ENCODE data around the gene PLPPR3.

The PLPPR3 gene

GRCh38 chr19:835210-835810 lies 13.6 kb upstream of the PLPPR3 start:
- TF ChIP-seq, protein P1, sequence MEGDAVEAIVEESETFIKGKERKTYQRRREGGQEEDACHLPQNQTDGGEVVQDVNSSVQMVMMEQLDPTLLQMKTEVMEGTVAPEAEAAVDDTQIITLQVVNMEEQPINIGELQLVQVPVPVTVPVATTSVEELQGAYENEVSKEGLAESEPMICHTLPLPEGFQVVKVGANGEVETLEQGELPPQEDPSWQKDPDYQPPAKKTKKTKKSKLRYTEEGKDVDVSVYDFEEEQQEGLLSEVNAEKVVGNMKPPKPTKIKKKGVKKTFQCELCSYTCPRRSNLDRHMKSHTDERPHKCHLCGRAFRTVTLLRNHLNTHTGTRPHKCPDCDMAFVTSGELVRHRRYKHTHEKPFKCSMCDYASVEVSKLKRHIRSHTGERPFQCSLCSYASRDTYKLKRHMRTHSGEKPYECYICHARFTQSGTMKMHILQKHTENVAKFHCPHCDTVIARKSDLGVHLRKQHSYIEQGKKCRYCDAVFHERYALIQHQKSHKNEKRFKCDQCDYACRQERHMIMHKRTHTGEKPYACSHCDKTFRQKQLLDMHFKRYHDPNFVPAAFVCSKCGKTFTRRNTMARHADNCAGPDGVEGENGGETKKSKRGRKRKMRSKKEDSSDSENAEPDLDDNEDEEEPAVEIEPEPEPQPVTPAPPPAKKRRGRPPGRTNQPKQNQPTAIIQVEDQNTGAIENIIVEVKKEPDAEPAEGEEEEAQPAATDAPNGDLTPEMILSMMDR (IDR thresholded peaks at IDR 0.05; ENCODE audit: borderline replicate concordance, insufficient read depth, low read depth, low read length): no peak
- H3K4me3 ChIP-seq (ENCODE audit: low read depth, low read length): no peak overlapping the region

GRCh38 chr19:834216-834615 lies 12.5 kb upstream of the PLPPR3 start:
- H3K4me3 ChIP-seq (ENCODE audit: low read depth, low read length): no peak overlapping the region
- TF ChIP-seq, protein P1 (IDR thresholded peaks at IDR 0.05; ENCODE audit: borderline replicate concordance, insufficient read depth, low read depth, low read length): no peak

GRCh38 chr19:831407-832369 lies 9.9 kb upstream of the PLPPR3 start:
- TF ChIP-seq, protein P1 (IDR thresholded peaks at IDR 0.05; ENCODE audit: borderline replicate concordance, insufficient read depth, low read depth, low read length): no peak
- no peak overlapping the region for H3K4me3 ChIP-seq (ENCODE audit: low read depth, low read length)

DNA sequence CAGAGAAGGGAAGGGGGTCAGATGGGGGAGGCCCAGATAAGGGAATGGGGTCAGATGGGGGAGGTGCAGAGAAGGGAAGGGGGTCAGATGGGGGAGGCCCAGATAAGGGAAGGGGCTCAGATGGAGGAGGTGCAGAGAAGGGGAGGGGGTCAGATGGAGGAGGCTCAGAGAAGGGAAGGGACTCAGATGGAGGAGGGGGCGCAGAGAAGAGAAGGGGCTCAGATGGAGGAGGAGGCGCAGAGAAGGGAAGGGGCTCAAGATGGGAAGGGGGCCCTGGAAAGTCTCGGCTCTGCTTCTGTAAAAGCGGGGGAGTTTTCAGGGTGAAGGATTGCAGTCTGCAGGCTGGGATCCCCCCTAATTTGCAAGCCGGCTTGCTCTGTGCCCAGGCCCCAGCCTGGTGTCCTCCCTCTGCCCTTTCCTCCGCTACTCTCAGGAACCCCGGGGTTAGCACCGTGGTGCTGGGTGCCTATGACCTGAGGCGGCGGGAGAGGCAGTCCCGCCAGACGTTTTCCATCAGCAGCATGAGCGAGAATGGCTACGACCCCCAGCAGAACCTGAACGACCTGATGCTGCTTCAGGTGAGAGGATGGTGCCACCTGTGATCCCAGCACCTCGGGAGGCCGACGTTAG lies 7.5 kb upstream of the PLPPR3 start:
- TF ChIP-seq, protein P1 (IDR thresholded peaks at IDR 0.05; ENCODE audit: borderline replicate concordance, insufficient read depth, low read depth, low read length): no peak
- H3K4me3 ChIP-seq (ENCODE audit: low read depth, low read length): no peak overlapping the region

DNA sequence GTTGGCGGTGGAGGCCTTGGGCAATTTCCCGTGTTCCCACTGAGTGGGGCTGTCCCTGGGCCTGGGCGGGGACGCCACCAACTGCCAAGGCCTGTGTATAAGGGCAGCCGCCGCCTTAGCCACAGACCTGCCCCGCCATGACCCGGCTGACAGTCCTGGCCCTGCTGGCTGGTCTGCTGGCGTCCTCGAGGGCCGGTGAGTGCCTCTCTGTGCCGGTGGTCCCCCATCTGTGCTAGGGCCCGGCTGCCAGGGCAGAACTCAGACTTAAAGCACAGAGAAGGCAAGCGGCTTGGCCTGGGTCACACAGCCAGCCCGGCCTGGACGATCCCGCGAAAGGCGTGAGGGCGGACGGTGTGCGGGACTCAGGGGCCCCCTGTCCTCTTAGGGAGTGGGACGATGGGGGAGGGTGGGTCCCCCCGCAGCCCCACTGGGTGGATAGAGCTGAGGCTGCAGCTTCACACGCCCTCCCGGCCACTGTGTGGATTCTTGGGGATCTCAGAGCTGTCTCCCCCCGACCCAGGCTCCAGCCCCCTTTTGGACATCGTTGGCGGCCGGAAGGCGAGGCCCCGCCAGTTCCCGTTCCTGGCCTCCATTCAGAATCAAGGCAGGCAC lies 6.1 kb upstream of the PLPPR3 start, which contains the start of gene AZU1:
AZU1 (plus strand) TSS at position 128 of the 612 bp plus-strand sequence; CDS start at position 138, 10 bp downstream.
- TF ChIP-seq, protein P1 (IDR thresholded peaks at IDR 0.05; ENCODE audit: borderline replicate concordance, insufficient read depth, low read depth, low read length): no peak
- no peak within 1 kb of the TSS for H3K4me3 ChIP-seq (ENCODE audit: low read depth, low read length)

GRCh38 chr19:827314-827709 lies 5.6 kb upstream of the PLPPR3 start:
- H3K4me3 ChIP-seq (ENCODE audit: low read depth, low read length): no peak overlapping the region
- TF ChIP-seq, protein P1 (IDR thresholded peaks at IDR 0.05; ENCODE audit: borderline replicate concordance, insufficient read depth, low read depth, low read length): no peak

Measured in GM12875 (cell line).